Cardiac muscle cell (in vitro differentiated cells and primary cell): ENCODE data around the gene AKAP9. TPM values are rescaled to one million over a fixed set of nuclear protein-coding genes. Genes with fewer than 3 reads are reported as not detected.
A peak's percentile ranks its signal among the peaks of the same experiment; 100 is the strongest.

Experiments
- DNase-seq, 2 donors: peaks; one replicate each; pipeline versions ENCODE4 v3.0.0 to v3.0.0-alpha.2; 2010 to 2017; ENCODE audit warnings: low read depth in 1 of 2, low spot score in 1 of 2
- H3K27ac ChIP-seq: fragments of 200-600 bp; sonication (generic); 2 replicates; pipeline ENCODE4 v1.5.1; 2016
- H3K27me3 ChIP-seq: fragments of 200-600 bp; sonication (generic); 2 replicates; pipeline ENCODE4 v1.6.0; 2016; ENCODE audit warnings: control low read depth
- H3K36me3 ChIP-seq: fragments of 200-600 bp; sonication (generic); 2 replicates; pipeline ENCODE4 v1.5.1; 2016; ENCODE audit warnings: control low read depth
- H3K4me1 ChIP-seq: fragments of 200-600 bp; sonication (generic); 2 replicates; pipeline ENCODE4 v1.8.1; 2017; ENCODE audit warnings: low read depth, mild to moderate bottlenecking, mixed run types
- H3K4me3 ChIP-seq: fragments of 200-600 bp; sonication (generic); 2 replicates; pipeline ENCODE4 v1.5.1; 2016; ENCODE audit warnings: mild to moderate bottlenecking
- H3K9me3 ChIP-seq: fragments of 200-600 bp; sonication (generic); 2 replicates; pipeline ENCODE4 v1.5.1; 2017; ENCODE audit warnings: low read depth, mild to moderate bottlenecking, control low read depth
- polyA plus RNA-seq: library from polyadenylated mRNA; unstranded; fragments of >200 nt; fragmentation: Nextera tagmentation; extraction: Ambion mirVana; gene quantifications from 2 replicates; pipeline ENCODE4 v1.2.1, GENCODE V29; 2016
- total RNA-seq: library from RNA; depleted of rRNA; stranded (reverse); fragments of >200 nt; gene quantifications from 2 replicates; pipeline ENCODE4 v1.2.3, GENCODE V29; 2016
- TF ChIP-seq, protein P1 (sequence below): IDR thresholded peaks from 2 replicates; pipeline ENCODE4 v1.5.1; 2012; ENCODE audit warnings: low read depth, mild to moderate bottlenecking, low read length

Gene AKAP9
- total and polyA plus RNA-seq, 2 experiments from 2014 or later = 41.4 to 57.1 TPM

DNA sequence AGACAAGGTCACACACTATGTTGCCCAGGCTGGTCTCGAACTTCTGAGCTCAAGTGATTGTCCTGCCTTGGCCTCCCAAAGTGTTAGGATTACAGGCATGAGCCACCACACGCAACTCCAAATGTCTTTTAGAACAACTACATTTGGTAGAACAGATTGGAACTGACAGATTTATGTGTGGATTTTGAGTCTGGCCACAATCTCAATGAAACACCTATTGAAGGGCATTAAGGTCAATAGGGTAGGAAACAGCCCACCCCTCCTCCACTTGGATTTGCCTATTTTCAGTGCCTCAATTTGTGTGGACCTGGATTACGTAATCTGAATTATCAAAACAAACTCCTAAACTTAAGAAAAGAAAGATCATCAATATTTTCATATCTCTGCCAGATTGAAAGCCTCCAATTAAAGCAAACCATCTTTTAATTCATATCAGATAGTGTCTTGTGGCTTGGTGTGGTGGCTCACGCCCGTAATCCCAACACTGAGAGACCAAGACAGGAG is 209.1 kb downstream of the AKAP9 start:
- no peak overlapping the region for H3K27ac ChIP-seq
- no peak overlapping the region for H3K4me3 ChIP-seq
- no peaks in the 10 kb centered on the region for H3K9me3 ChIP-seq
- TF ChIP-seq, protein P1, sequence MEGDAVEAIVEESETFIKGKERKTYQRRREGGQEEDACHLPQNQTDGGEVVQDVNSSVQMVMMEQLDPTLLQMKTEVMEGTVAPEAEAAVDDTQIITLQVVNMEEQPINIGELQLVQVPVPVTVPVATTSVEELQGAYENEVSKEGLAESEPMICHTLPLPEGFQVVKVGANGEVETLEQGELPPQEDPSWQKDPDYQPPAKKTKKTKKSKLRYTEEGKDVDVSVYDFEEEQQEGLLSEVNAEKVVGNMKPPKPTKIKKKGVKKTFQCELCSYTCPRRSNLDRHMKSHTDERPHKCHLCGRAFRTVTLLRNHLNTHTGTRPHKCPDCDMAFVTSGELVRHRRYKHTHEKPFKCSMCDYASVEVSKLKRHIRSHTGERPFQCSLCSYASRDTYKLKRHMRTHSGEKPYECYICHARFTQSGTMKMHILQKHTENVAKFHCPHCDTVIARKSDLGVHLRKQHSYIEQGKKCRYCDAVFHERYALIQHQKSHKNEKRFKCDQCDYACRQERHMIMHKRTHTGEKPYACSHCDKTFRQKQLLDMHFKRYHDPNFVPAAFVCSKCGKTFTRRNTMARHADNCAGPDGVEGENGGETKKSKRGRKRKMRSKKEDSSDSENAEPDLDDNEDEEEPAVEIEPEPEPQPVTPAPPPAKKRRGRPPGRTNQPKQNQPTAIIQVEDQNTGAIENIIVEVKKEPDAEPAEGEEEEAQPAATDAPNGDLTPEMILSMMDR = no peak
- no peaks in the 10 kb centered on the region for H3K27me3 ChIP-seq
- H3K36me3 ChIP-seq = no peaks in the 10 kb centered on the region
- H3K4me1 ChIP-seq = no peaks in the 10 kb centered on the region
- no peak for DNase-seq

GRCh38 chr7:92150450-92151017 is 209.9 kb downstream of the AKAP9 start:
- TF ChIP-seq, protein P1 = no peak
- Histone ChIP-seq H3K9me3 (no peaks in the 10 kb centered on the region), H3K4me3 (no peak overlapping the region), H3K36me3 (no peaks in the 10 kb centered on the region), H3K27me3 (no peaks in the 10 kb centered on the region), H3K4me1 (no peaks in the 10 kb centered on the region), H3K27ac (no peak overlapping the region)
- DNase-seq = no peak

- TF ChIP-seq, protein P1 = no peak
Observed at GRCh38 chr7:92155108-92155739, 214.6 kb downstream of the AKAP9 start.

DNA sequence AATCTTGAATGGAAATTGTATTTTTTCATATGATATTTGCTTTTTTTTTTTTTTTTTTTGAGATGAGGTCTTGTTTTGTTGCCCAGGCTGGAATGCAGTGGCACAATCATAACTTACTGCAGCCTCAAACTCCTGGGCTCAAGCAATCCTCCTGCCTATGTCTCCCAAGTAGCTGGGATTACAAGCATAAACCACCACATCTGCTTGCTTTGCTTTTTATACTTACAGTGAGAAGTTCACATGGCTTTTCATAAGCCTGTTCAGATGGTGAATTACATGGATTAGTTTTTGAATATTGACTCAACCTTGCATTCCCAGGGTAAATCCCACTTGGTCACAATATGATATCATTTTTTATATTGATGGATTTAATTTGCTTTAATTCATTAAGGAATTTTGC is 216.3 kb downstream of the AKAP9 start:
- no peaks in the 10 kb centered on the region for H3K4me1 ChIP-seq
- no peak overlapping the region for H3K4me3 ChIP-seq
- no peaks in the 10 kb centered on the region for H3K9me3 ChIP-seq
- no peaks in the 10 kb centered on the region for H3K27me3 ChIP-seq
- no peak overlapping the region for H3K27ac ChIP-seq
- no peaks in the 10 kb centered on the region for H3K36me3 ChIP-seq
- TF ChIP-seq, protein P1 = no peak
- DNase-seq = no peak

More at GRCh38 chr7:92155108-92155739, 214.6 kb downstream of the AKAP9 start:
- no peaks in the 10 kb centered on the region for H3K36me3 ChIP-seq
- no peak overlapping the region for H3K4me3 ChIP-seq
- no peak for DNase-seq
- H3K27ac ChIP-seq = no peak overlapping the region
- no peaks in the 10 kb centered on the region for H3K9me3 ChIP-seq
- no peaks in the 10 kb centered on the region for H3K27me3 ChIP-seq
- H3K4me1 ChIP-seq = no peaks in the 10 kb centered on the region

DNA sequence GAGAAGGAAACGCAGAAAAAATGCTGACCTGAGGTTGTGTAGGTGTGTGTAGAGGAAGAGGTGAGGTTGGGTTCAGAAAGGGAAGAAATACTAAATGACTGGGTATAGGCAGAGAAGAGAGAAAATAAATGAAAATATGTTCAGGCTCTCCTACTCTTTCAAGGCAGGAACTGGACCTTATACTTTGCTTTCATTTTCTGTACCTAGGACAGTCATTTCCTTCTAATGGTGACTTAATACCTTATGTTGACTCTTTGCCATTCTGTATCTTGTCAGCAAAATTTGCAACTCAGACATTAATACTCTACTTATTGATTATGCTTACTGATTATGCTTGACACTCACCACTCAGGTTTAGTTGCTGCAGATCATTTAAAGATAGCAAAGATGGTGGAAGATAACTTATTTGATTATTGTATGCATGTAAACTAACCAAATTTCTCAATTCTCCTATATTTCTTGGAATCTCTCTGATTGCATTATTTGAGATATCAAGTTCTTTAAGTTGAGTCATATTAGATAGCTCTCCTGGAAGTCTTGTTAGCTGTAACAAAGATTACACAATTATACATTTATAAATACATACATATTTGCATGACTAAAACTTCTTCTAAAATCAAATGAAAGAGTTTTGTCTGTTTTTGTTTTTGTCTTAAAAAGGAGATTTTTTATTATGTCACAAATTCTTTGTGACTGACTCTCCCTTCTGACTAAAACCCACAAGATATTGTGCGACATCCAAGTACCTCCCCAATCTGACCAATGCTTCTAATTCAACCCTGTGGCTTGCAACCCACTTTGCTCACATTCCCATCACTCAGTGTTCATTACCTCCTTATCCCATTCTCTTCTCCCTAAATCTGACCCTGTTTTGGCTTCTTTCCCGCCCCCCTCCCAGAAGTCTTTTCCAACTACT is 218.3 kb downstream of the AKAP9 start:
- Histone ChIP-seq H3K27ac (no peak overlapping the region), H3K4me3 (no peak overlapping the region), H3K27me3 (no peaks in the 10 kb centered on the region), H3K9me3 (no peaks in the 10 kb centered on the region), H3K36me3 (no peaks in the 10 kb centered on the region), H3K4me1 (no peaks in the 10 kb centered on the region)
- TF ChIP-seq, protein P1 = no peak
- DNase-seq = peak in 1 of 2 donors; percentile 85

Other genes with a start within 250 kb of the AKAP9 start
- 3.7 and 7.8 TPM in 2 replicates for gene MTERF1, start 60.2 kb upstream of the AKAP9 start, total RNA-seq
- 10.7 and 12.0 TPM in 2 replicates for gene MTERF1, start 60.2 kb upstream of the AKAP9 start, polyA plus RNA-seq
- gene CYP51A1, start 193.6 kb downstream of the AKAP9 start, total RNA-seq = 41.0 and 94.4 TPM in 2 replicates
- gene CYP51A1, start 193.6 kb downstream of the AKAP9 start, polyA plus RNA-seq = 70.0 and 116 TPM in 2 replicates
- gene LRRD1, start 238.3 kb downstream of the AKAP9 start, total RNA-seq = 0.51 and 0.60 TPM in 2 replicates
- gene LRRD1, start 238.3 kb downstream of the AKAP9 start, polyA plus RNA-seq = 0.20 TPM in 1 of 2 replicates, not detected in the other